T-helper 1 cell treated with Interleukin-12 subunit alpha and Interleukin-12 subunit beta and Interleukin-4 antibody, amounts not matched to agents 30 ng/mL and 1 ng/mL, for 36 hours (primary cell): ENCODE measurements around the gene ZNF525. TPM values are rescaled to one million over a fixed set of nuclear protein-coding genes. Genes with fewer than 3 reads are reported as not detected.
"Not testable (repeated sequence)": the region's sequence is repeated elsewhere in the genome, so short reads cannot be mapped to it uniquely, and the experiment has no call there.

Experiments used
- intact Hi-C: fragments of 100-400 bp; cut with micrococcal nuclease; formaldehyde crosslinking; loops from one replicate; pipeline ENCODE4 v1.15.1; 2024
- total RNA-seq: library from RNA; stranded (reverse); gene quantifications from 2 replicates; pipeline ENCODE4 v1.2.3, GENCODE V29; 2022

The ZNF525 gene
- 15.5 and 15.8 TPM in 2 replicates for total RNA-seq

GRCh38 chr19:53365134-53365898, at the start of gene ZNF525:
TSS of gene ZNF525 (plus strand) at chr19:53365705. CDS start at chr19:53372282, 6,577 bp downstream.
- intact Hi-C loops, result loop anchor here (1.0 to 2.0 kb wide), 17 partner anchors 30 to 1176 kb away; partner anchors contain the start of genes MYADM, ZNF160, ZNF665 and ZNF761

GRCh38 chr19:53328967-53329366, 36.5 kb upstream of the ZNF525 start:
- intact Hi-C loops, result no loop called here

- intact Hi-C loops, result loop anchor here (2.0 to 5.0 kb wide), 3 partner anchors 1036 to 1406 kb away; partner anchors contain the start of genes ZNF480, ZNF613 and ZNF836
Measured at GRCh38 chr19:53332484-53332883, 33.0 kb upstream of the ZNF525 start.

- intact Hi-C loops, result loop anchor here (1.0 to 5.0 kb wide), 15 partner anchors 32 to 1406 kb away; partner anchors contain the start of genes ZNF160, ZNF320, ZNF480 and ZNF525
Measured at GRCh38 chr19:53333066-53333462, 32.4 kb upstream of the ZNF525 start.

- intact Hi-C loops, result loop anchor here (1.0 to 5.0 kb wide), 15 partner anchors 32 to 1407 kb away; partner anchors contain the start of genes ZNF160, ZNF320, ZNF480 and ZNF525
Measured at GRCh38 chr19:53333463-53334449, 31.7 kb upstream of the ZNF525 start, which contains the start of gene ZNF845. TSS of gene ZNF845 (plus strand) at chr19:53333749. CDS start at chr19:53341308, 7,559 bp downstream.

GRCh38 chr19:53344403-53344802, 21.1 kb upstream of the ZNF525 start:
- intact Hi-C loops, result not testable (repeated sequence)

- intact Hi-C loops, result no loop called here
Measured at GRCh38 chr19:53355739-53356138, 9.8 kb upstream of the ZNF525 start.

- intact Hi-C loops, result no loop called here
Measured at GRCh38 chr19:53357821-53358581, 7.5 kb upstream of the ZNF525 start.

GRCh38 chr19:53360056-53360455, 5.4 kb upstream of the ZNF525 start:
- intact Hi-C loops, result not testable (repeated sequence)

- intact Hi-C loops, result loop anchor here (1.0 to 2.0 kb wide), 17 partner anchors 29 to 1177 kb away; partner anchors contain the start of genes MYADM, ZNF160, ZNF665 and ZNF761
Measured at GRCh38 chr19:53365899-53366493, 491 bp downstream of the ZNF525 start.

- intact Hi-C loops, result no loop called here
Measured at GRCh38 chr19:53372196-53372595, 6.7 kb downstream of the ZNF525 start.

GRCh38 chr19:53374288-53374687, 8.8 kb downstream of the ZNF525 start:
- intact Hi-C loops, result no loop called here

- intact Hi-C loops, result no loop called here
Measured at GRCh38 chr19:53374743-53375142, 9.2 kb downstream of the ZNF525 start.

GRCh38 chr19:53381376-53381775, 15.9 kb downstream of the ZNF525 start:
- intact Hi-C loops, result no loop called here

- intact Hi-C loops, result no loop called here
Measured at GRCh38 chr19:53388168-53388567, 22.7 kb downstream of the ZNF525 start.

GRCh38 chr19:53388904-53389303, 23.4 kb downstream of the ZNF525 start:
- intact Hi-C loops, result no loop called here

- intact Hi-C loops, result no loop called here
Measured at GRCh38 chr19:53389571-53389970, 24.1 kb downstream of the ZNF525 start.

GRCh38 chr19:53389978-53390377, 24.5 kb downstream of the ZNF525 start:
- intact Hi-C loops, result no loop called here

- intact Hi-C loops, result no loop called here
Measured at GRCh38 chr19:53394522-53394973, 29.0 kb downstream of the ZNF525 start.
